Small intestine (tissue), 7 donors: Measurements from ENCODE around the gene PEMT. TPM values are rescaled to one million over a fixed set of nuclear protein-coding genes. Genes with fewer than 3 reads are reported as not detected.

Experiments
- DNase-seq, 2 donors: peaks; one replicate each; pipeline versions ENCODE4 v3.0.0 to v3.0.0-alpha.2; 2013
- FAIRE-seq: peaks from 2 replicates; lab custom pipeline; 2012; peaks lifted over from hg19 to GRCh38; lab: Jason Lieb, UNC
- H3K27ac ChIP-seq, 3 donors: one replicate each; pipeline ENCODE4 v1.5.1; 2013; ENCODE audit warnings: low read length in 2 of 3, mild to moderate bottlenecking in 2 of 3, control low read depth in 1 of 3, inconsistent platforms in 1 of 3, low read depth in 1 of 3, moderate library complexity in 1 of 3
- H3K27me3 ChIP-seq, 3 donors: one replicate each; pipeline ENCODE4 v1.6.1; 2013; ENCODE audit warnings: low read length in 3 of 3, inconsistent platforms in 1 of 3; ENCODE audit not compliant: control insufficient read depth in 3 of 3, insufficient read depth in 3 of 3
- H3K36me3 ChIP-seq, 3 donors: one replicate each; pipeline ENCODE4 v1.6.1; 2013; ENCODE audit warnings: low read length in 3 of 3, inconsistent platforms in 1 of 3, low read depth in 1 of 3, mild to moderate bottlenecking in 1 of 3, moderate library complexity in 1 of 3; ENCODE audit not compliant: control insufficient read depth in 3 of 3, insufficient read depth in 2 of 3
- H3K4me1 ChIP-seq, 3 donors: one replicate each; pipeline ENCODE4 v1.6.1; 2013; ENCODE audit warnings: low read length in 2 of 3, inconsistent platforms in 1 of 3, low read depth in 1 of 3, mild to moderate bottlenecking in 1 of 3, moderate library complexity in 1 of 3; ENCODE audit not compliant: control insufficient read depth in 3 of 3, insufficient read depth in 2 of 3
- H3K4me3 ChIP-seq, 3 donors: one replicate each; pipeline ENCODE4 v1.5.1; 2013; ENCODE audit warnings: low read length in 3 of 3, control low read depth in 1 of 3, inconsistent platforms in 1 of 3, low read depth in 1 of 3, mild to moderate bottlenecking in 1 of 3, moderate library complexity in 1 of 3
- H3K9me3 ChIP-seq, 2 donors: one replicate each; pipeline ENCODE4 v1.6.1; 2013; ENCODE audit warnings: low read depth in 1 of 2, low read length in 1 of 2; ENCODE audit not compliant: control insufficient read depth in 2 of 2, insufficient read depth in 1 of 2
- WGBS, 3 donors: extraction: QIAGEN DNeasy Blood & Tissue Kit; methylation state at CpG; one replicate each; pipeline ENCODE4 v1.1.7; 2013; 5-methylcytosine and 5-hydroxymethylcytosine counted together
- polyA plus RNA-seq, 4 donors: library from polyadenylated mRNA; stranded (reverse) in 3 of 4; unstranded in 1 of 4; fragments of 200-250 nt in 3 of 4; fragments of 120-200 nt in 1 of 4; gene quantifications; one replicate each; pipeline versions ENCODE4 v1.2.1 to v1.2.3, GENCODE V29; 2013
- donor health status: healthy with polysubstance abuse.
- donor health status: control.
- donor health status: control.
- donor health status: Bipolar disorder and iron deficiency.
- donor health status: healthy.

Gene PEMT
- polyA plus RNA-seq, 4 donors: 23.0 to 42.0 (median 32.8) TPM

DNA sequence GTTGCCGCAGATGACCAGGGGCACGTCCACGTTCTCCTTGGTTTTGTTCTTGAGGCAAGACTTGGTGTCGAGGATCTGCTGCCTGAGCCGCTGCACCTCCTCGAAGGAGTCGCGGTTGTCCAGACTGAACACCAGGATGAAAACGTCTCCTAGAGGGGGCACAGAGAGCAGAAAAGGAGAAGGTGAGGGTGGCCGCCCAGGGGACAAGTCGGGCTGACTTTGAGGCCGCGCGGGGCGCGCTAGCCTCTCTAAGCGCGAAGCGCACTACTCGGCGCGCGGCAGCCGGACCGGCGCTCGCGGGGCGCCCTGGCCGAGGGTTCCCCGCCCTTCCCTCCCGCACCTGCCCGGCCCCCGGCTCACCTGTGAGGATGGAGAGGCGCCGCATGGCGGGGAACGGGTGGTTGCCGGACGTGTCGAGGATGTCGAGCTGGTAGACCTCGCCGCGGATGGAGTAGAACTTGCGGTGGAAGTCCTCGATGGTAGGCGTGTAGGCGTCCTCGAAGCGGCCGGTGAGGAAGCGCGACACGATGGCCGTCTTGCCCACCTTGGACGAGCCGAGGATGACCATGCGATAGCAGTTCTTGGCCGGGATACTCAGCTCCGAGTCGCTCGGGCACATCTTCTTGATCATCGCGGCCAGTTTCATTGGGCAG is 95.8 kb downstream of the PEMT start:
- peak overlapping the region in 2 of 3 donors; percentile 48 to 71 for H3K27ac ChIP-seq
- peaks cover 0 to 20% (median 2%) of the 10 kb centered on the region in 3 donors for H3K4me1 ChIP-seq
- DNase-seq (peak; percentile 24 to 68), FAIRE-seq (no peak)
- H3K9me3 ChIP-seq: peaks cover 0 to 6% of the 10 kb centered on the region in 2 donors
- H3K4me3 ChIP-seq: peak overlapping the region; percentile 17 to 52 (median 49)
- WGBS, 3 donors: 0 to 1% (median 1%) methylated on average over 45 to 65 of the region's 65 CpGs
- peaks cover 0 to 34% (median 10%) of the 10 kb centered on the region in 3 donors for H3K36me3 ChIP-seq
- peaks cover 0 to 16% (median 0%) of the 10 kb centered on the region in 3 donors for H3K27me3 ChIP-seq

DNA sequence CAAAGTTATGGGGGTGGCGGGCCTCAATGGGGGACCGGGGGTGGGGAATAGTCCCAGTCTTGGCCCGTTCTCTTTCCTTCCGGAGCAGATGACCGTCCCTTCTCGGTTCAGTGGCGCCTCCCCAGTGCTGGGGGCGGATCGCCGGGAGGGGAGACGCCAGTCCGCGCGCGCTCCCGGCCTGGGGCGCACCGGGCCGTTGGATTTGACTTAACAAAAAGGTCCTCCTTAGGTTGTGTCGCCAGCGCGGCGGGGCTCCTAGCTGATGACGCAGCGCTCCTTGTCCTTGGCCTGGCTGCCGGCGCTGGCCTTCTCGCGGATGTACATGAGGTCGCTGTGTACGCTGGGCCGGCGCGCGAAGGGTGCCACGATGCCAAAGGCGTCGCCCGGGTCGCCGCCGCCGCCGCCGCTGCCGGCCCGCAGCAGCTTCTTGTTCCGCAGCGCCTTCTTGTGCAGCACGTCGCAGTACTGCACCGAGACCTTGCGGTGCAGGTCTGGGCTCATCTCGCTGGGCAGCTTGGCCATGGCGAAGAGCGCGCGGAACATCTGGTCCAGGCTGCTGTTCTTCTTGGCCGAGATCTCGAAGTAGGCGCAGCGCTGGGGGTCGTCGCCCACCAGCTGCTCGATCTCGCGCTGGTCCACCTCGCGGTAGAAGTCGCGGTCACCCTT is 96.5 kb downstream of the PEMT start:
- Histone ChIP-seq H3K4me3 (peak overlapping the region; percentile 36 to 51 (median 49)), H3K4me1 (peaks cover 0 to 20% (median 2%) of the 10 kb centered on the region in 3 donors), H3K36me3 (peaks cover 0 to 34% (median 10%) of the 10 kb centered on the region in 3 donors), H3K9me3 (peaks cover 0 to 6% of the 10 kb centered on the region in 2 donors), H3K27ac (peak overlapping the region in 1 of 3 donors; percentile 52), H3K27me3 (peaks cover 0 to 16% (median 0%) of the 10 kb centered on the region in 3 donors)
- DNase-seq (peak; percentile 32 to 72), FAIRE-seq (no peak)
- WGBS, 3 donors: 2 to 4% (median 2%) methylated on average over 69 to 71 of the region's 71 CpGs

DNA sequence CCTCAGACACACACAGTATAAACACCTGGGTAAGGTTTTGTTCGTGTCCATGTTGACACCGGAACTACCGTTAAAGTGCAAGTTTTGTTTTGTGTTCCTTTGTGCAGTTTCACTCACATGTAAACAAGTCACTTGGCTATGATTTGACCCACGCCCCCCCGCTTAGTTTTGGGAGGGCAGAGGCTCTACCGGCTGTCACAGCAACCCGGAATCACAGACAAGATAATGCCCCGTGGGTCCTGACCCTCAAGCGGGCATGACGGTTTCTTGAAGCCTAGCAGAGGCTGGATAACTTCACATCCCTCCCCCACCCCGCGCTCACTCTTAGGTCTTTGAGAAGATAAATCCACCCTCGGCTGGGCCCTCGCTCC is 97.0 kb downstream of the PEMT start:
- peaks cover 0 to 34% (median 12%) of the 10 kb centered on the region in 3 donors for H3K36me3 ChIP-seq
- FAIRE-seq: no peak
- H3K4me1 ChIP-seq: peaks cover 0 to 20% (median 2%) of the 10 kb centered on the region in 3 donors
- 19 to 29% (median 25%) methylated on average over 14 of the region's 14 CpGs for WGBS, 3 donors
- no peak overlapping the region for H3K27ac ChIP-seq
- H3K27me3 ChIP-seq: peaks cover 0 to 16% (median 0%) of the 10 kb centered on the region in 3 donors
- DNase-seq: no peak
- H3K4me3 ChIP-seq: peak overlapping the region; percentile 36 to 51 (median 49)
- H3K9me3 ChIP-seq: peaks cover 0 to 6% of the 10 kb centered on the region in 2 donors

- Histone ChIP-seq H3K36me3 (peaks cover 0 to 35% (median 13%) of the 10 kb centered on the region in 3 donors), H3K4me3 (no peak overlapping the region), H3K27ac (peak overlapping the region in 2 of 3 donors; percentile 2 to 24), H3K4me1 (peaks cover 0 to 20% (median 2%) of the 10 kb centered on the region in 3 donors), H3K27me3 (peaks cover 0 to 16% (median 0%) of the 10 kb centered on the region in 3 donors), H3K9me3 (peaks cover 0 to 6% of the 10 kb centered on the region in 2 donors)
- 71 to 77% (median 77%) methylated on average over 5 of the region's 5 CpGs for WGBS, 3 donors
- no peak for DNase-seq
- FAIRE-seq: no peak
Observed at GRCh38 chr17:17493986-17494466, 97.5 kb downstream of the PEMT start.

- WGBS, 3 donors: 73 to 75% (median 74%) methylated on average over 15 of the region's 15 CpGs
- peaks cover 0 to 15% (median 2%) of the 10 kb centered on the region in 3 donors for H3K4me1 ChIP-seq
- peak overlapping the region in 2 of 3 donors; percentile 2 to 18 for H3K27ac ChIP-seq
- H3K9me3 ChIP-seq: peaks cover 0 to 6% of the 10 kb centered on the region in 2 donors
- FAIRE-seq (no peak), DNase-seq (peak in 1 of 2 donors; percentile 41)
- peaks cover 0 to 16% (median 0%) of the 10 kb centered on the region in 3 donors for H3K27me3 ChIP-seq
- peaks cover 0 to 37% (median 16%) of the 10 kb centered on the region in 3 donors for H3K36me3 ChIP-seq
- no peak overlapping the region for H3K4me3 ChIP-seq
Observed at GRCh38 chr17:17493249-17493985, 98.1 kb downstream of the PEMT start.

DNA sequence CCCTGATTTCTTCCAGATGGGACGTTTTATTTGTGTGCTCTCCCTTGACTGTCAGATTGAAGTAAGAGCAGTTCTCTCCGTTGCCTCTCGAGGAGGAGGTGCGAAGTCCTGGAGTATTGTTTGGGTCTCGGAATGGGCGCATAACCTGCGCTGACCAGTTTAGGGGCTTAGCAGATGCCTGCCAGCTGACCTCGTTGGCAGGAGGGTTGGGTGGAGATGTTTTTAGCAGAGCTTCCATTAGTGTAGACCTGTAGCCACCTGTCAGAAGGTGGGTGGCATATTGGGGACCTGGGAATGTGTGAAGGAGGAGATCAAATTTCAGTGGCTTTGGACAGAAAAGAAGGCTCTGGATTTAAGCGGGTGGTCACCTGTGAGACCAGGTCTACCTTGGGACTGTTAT is 98.9 kb downstream of the PEMT start:
- peaks cover 0 to 11% (median 2%) of the 10 kb centered on the region in 3 donors for H3K4me1 ChIP-seq
- H3K36me3 ChIP-seq: peaks cover 5 to 40% (median 16%) of the 10 kb centered on the region in 3 donors
- H3K9me3 ChIP-seq: peaks cover 0 to 5% of the 10 kb centered on the region in 2 donors
- WGBS, 3 donors: 91 to 94% (median 91%) methylated on average over 9 of the region's 9 CpGs
- DNase-seq: no peak
- peaks cover 0 to 16% (median 0%) of the 10 kb centered on the region in 3 donors for H3K27me3 ChIP-seq
- H3K4me3 ChIP-seq: no peak overlapping the region
- FAIRE-seq: no peak
- H3K27ac ChIP-seq: no peak overlapping the region

GRCh38 chr17:17492085-17492484 is 99.4 kb downstream of the PEMT start:
- Histone ChIP-seq H3K27me3 (peaks cover 0 to 16% (median 0%) of the 10 kb centered on the region in 3 donors), H3K27ac (no peak overlapping the region), H3K36me3 (peaks cover 5 to 44% (median 16%) of the 10 kb centered on the region in 3 donors), H3K9me3 (peaks cover 0 to under 1% of the 10 kb centered on the region in 2 donors), H3K4me3 (no peak overlapping the region), H3K4me1 (peaks cover 0 to 10% (median 2%) of the 10 kb centered on the region in 3 donors)
- FAIRE-seq (no peak), DNase-seq (no peak)
- WGBS, 3 donors: 84 to 89% (median 87%) methylated on average over 11 of the region's 11 CpGs
